ACHN (cell line): ENCODE data around the gene RPS19BP1.
"Not testable (repeated sequence)": the region's sequence is repeated elsewhere in the genome, so short reads cannot be mapped to it uniquely, and the experiment has no call there.

ENCODE experiments used
- DNase-seq: peaks from one replicate; pipeline ENCODE4 v3.0.0-alpha.2; 2015
- in situ Hi-C: cut with HindIII; loops from 2 replicates; pipeline ENCODE4 v1.10.0; 2017; ENCODE audit warnings: low sequenced_read_pairs, low pct_ligation_motif_present, low pct_unique_long_range_greater_than_20kb

Gene RPS19BP1

GRCh38 chr22:39534092-39534506 lies 1.6 kb upstream of the RPS19BP1 start:
- in situ Hi-C loops, result no loop called here
- no peak for DNase-seq

- in situ Hi-C loops, result no loop called here
- DNase-seq, result peak; percentile 42
Observed at GRCh38 chr22:39530692-39531331, 1.7 kb downstream of the RPS19BP1 start.

GRCh38 chr22:39530116-39530515 lies 2.4 kb downstream of the RPS19BP1 start:
- no peak for DNase-seq
- in situ Hi-C loops, result no loop called here

- DNase-seq, result no peak
- in situ Hi-C loops, result no loop called here
Observed at GRCh38 chr22:39529487-39529851, 3.1 kb downstream of the RPS19BP1 start.

- in situ Hi-C loops, result no loop called here
- peak; percentile 88 for DNase-seq
Observed at GRCh38 chr22:39528681-39529486, 3.7 kb downstream of the RPS19BP1 start.

- in situ Hi-C loops, result no loop called here
- no peak for DNase-seq
Observed at GRCh38 chr22:39528080-39528661, 4.4 kb downstream of the RPS19BP1 start.

GRCh38 chr22:39527481-39527961 lies 5.0 kb downstream of the RPS19BP1 start:
- DNase-seq, result no peak

GRCh38 chr22:39526736-39527171 lies 5.8 kb downstream of the RPS19BP1 start:
- in situ Hi-C loops, result no loop called here
- no peak for DNase-seq

More at GRCh38 chr22:39527481-39527961, 5.0 kb downstream of the RPS19BP1 start:
- in situ Hi-C loops, result no loop called here

GRCh38 chr22:39525658-39525975 lies 6.9 kb downstream of the RPS19BP1 start:
- DNase-seq, result no peak
- in situ Hi-C loops, result no loop called here

- in situ Hi-C loops, result no loop called here
- DNase-seq, result no peak
Observed at GRCh38 chr22:39524753-39525657, 7.5 kb downstream of the RPS19BP1 start.

- in situ Hi-C loops, result no loop called here
- DNase-seq, result no peak
Observed at GRCh38 chr22:39524089-39524752, 8.3 kb downstream of the RPS19BP1 start.

- in situ Hi-C loops, result no loop called here
- peak; percentile 36 for DNase-seq
Observed at GRCh38 chr22:39522567-39523300, 9.8 kb downstream of the RPS19BP1 start.

- in situ Hi-C loops, DNase-seq: not testable (repeated sequence)
Observed at GRCh38 chr22:39522091-39522490, 10.5 kb downstream of the RPS19BP1 start.

- DNase-seq, result peak; percentile 60
- in situ Hi-C loops, result not testable (repeated sequence)
Observed at GRCh38 chr22:39521106-39521885, 11.3 kb downstream of the RPS19BP1 start.

GRCh38 chr22:39520226-39521105 lies 12.1 kb downstream of the RPS19BP1 start, which contains the start of gene ATF4:
ATF4 (plus strand) TSS chr22:39520562; CDS start chr22:39521446, 884 bp downstream.
- DNase-seq, result no peak
- in situ Hi-C loops, result no loop called here

- peak; percentile 98 for DNase-seq
- in situ Hi-C loops, result no loop called here
Observed at GRCh38 chr22:39519681-39520225, 12.8 kb downstream of the RPS19BP1 start.
